Stimulated activated CD4-positive, alpha-beta T cell treated with anti-CD3 and anti-CD28 coated beads, Interleukin-1b, Interleukin-23, amount 100 ng/mL, for 4 hours (primary cell): ENCODE measurements around the gene IL24.

Experiments used
- DNase-seq, 2 donors: peaks; one replicate each; pipeline ENCODE4 v3.0.0-alpha.2; 2020; ENCODE audit warnings: low read depth in 2 of 2

IL24 gene

DNA sequence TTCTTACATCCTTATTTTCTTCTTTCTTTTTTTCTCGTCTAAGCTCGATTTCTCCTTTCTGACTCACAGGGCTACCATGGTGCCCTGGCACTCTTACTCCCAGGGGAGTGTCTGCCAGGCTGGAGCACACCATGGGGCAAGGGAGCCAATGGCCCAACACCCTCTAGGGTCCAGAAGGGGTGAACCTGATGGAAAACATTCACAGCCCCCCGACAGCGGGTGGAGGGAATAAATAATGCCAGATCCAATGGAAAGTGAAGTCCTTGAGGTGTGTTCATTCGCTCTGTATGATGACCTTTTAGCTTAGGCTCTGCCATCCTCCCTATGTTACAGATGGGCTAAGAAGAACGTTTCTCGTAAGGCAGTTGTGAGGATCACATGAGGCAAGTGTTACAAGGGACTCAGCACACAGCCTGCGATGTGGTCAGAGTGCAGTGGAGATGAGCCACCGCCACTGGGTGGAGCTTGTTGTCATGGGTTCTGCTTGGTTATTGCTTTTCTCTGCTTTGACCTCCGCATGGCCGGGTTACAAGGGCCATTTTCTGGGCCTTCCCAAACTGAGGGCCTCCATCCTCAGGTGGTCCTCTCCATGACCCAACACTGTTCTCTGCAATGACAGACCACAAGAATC, 28.0 kb downstream of the IL24 start:
- no peak for DNase-seq

DNA sequence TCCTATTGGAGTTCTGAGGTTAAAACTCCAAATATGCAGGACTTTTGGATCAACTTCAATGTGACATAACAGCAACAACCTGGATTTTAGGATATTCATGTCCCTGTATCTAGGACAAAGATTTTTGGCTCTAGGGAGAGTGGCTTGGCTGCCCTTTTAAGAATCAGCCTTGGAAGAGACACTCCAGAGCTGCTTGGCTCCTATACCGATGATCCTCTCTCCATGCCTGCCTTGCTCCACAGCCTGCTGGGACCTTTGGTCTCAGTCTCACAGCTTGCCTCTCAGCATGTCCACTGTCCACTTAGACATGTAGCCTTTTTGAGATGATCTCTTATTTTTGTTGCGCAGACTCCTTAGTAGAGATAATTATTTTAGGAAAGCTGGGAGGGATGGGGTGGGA, 29.0 kb downstream of the IL24 start:
- DNase-seq, result no peak

DNA sequence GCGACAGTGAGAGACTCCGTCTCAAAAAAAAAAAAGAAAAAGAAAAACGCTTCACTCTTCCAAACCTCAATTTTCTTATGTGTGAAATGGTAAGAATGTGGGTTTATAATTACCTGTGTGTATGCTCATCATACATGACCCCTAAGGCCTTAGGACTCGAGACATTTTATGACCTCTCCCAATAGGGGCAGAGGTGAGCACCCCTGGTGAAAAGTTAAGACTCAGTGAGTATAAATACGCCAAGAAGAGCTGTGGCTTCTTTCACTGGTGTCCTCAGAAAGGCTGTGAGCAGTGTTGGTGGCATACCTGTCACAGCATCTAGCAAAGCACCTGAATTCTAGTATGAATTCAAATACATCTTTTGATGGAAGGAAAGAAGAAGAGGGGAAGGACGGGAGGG, 32.3 kb downstream of the IL24 start:
- no peak for DNase-seq

DNA sequence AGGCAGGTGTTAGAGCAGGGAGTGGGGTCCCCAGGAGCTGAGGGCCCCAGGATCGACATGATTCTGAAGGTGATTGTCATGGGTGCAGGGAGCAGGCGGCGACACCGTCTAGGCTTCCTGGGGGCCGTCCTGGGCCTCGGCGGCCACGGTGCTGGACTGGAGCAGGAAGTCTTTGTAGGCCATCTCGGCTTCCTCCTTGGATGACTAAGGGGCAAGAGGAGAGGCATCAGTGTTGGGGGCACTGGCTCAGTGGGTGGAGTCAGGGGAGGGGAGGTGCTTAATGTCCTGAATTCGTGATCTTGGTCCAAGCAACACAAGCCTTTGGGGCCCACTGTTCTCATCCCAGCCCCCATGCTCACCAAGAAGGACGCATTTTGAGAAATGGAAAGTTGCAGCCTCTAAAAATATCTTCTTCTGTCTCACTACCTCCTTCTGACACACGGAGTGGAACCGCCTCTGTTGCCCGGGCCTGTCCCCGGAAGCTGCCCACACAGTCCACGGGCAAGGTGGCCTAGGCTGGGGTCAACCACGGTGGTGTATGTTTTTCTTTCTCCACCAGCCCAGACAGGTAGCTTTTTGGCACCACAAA, 33.1 kb downstream of the IL24 start:
- no peak for DNase-seq

DNA sequence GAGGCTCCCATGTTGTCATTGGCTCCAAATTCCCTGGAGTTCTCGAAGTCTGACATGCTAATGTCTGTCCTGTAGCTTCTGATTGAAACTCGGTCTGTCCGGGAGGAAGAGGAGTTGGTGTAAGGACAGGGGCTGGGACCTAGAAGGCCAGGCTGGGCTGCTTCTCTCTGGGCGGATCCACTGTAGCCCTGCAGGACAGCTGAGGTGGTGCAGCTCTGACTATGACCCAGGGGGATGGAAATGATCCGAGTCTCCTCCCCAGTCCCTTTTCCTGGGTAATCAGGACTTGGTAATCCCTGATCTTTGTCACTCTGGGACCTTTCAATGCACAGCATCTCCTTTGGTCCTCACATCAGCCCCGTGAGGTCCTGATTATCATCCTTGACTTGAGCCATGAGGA, 34.5 kb downstream of the IL24 start:
- DNase-seq, result no peak

DNA sequence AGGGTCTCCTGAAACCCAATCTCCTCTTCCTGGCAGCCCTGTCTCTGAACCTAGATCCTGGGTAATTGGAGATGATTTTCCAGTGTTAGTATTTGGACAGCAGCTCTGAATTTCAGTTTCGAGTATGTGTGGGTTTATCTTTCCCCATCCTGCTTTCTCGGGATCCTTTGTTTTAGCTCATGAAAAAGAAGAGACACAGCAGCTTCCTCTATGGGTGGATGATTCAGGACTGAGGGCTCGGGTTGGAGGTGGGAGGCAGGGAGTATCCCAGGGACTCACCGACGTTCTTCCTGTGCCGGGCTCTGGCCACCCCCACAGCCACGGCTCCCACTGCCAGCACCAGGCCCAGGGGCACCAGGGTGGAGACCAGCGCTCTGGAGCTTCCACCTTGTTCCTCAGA, 34.9 kb downstream of the IL24 start:
- DNase-seq, result no peak

DNA sequence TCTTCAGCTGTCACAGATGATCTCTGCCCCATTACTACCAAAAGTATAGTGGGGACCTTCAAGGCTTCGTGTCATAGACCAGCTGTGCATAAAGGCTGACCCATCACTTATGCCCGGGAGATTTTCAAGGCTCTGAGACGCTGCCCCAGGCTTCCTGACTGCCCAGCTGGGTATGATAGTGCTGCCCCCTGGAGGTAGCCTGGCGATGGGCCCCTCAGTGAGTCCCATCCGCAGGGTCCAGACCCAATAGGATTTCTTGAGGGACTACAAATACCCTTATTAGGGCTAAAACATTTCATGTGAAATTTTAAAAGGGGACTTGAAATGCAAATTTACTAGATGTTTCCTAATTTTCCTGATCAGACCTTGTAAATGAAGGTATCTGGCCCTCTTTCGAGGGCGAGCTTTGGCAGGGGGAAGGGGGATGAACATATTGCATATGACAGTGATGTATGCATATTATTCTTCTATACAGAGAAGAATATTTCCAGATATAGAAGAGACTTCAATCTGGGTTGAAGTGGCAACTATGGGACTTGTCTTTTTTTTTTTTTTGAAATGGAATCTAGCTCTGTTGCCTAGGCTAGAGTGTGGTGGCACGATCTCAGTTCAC, 36.2 kb downstream of the IL24 start:
- peak; percentile 66 to 72 for DNase-seq

DNA sequence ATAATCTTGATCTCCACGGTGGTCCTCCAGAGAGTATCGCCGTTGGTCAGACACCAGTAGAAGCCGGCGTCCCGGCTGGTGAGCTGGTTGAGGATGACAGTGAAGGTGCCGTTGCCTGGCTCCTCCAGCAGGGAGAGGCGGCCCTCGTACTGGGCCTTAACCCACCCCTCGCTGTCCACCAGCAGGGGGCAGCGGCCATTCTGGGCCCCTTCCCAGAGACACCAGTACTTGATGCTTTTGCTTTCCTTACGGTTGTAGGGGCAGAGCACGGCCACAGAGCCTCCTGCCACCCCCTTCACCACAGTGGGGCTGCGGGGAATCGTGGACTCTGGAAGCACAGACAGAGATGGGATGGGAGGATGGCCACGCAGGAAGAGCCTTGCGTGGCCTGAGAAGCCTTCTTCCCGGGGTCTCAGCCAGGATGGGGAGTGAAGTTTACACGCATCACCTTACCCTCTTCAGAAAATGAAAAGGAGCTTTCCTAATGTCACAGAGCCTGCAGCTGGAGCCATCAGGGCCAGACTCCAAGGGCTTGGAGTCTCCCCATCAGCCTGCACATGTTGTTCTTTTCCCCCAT, 38.3 kb downstream of the IL24 start:
- DNase-seq, result peak in 1 of 2 donors; percentile 36

DNA sequence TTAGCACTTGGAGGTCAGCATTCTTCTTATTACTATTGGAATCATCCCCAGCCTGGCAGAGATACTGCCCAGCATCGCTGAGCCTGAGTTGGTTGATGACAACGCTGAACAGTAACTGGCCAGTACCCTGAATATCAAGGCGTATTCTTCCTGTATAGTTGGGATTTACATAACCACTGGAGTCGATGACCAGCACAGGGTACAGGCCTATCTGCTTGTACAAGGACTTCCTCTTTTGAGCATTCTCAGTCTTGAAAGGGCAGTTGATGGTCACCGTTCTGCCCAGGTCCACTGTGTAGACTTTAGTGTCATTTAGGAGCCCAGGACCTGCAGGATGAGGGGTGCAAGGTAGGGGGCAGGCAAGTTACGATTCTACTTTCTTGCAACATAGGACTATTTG, 40.2 kb downstream of the IL24 start:
- DNase-seq, result no peak

DNA sequence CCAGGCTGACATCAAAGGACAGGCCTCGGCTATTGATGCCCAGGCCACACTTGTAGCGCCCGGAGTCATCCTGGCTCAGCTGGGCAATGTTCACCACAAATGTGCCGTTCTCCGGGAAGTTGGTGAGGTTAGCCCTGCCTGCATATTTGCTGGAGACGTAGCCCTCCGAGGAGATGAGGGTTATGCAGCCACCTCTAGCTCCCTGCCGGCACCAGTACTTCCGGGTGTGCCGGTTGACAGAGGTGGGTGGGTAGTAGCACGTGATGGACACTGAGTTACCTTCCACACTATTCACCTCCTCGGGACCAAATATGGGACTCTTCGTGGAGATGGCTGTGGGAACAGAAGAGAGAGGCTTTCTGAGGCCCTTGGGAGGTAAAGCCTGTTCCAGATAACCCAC, 41.9 kb downstream of the IL24 start:
- DNase-seq, result no peak

DNA sequence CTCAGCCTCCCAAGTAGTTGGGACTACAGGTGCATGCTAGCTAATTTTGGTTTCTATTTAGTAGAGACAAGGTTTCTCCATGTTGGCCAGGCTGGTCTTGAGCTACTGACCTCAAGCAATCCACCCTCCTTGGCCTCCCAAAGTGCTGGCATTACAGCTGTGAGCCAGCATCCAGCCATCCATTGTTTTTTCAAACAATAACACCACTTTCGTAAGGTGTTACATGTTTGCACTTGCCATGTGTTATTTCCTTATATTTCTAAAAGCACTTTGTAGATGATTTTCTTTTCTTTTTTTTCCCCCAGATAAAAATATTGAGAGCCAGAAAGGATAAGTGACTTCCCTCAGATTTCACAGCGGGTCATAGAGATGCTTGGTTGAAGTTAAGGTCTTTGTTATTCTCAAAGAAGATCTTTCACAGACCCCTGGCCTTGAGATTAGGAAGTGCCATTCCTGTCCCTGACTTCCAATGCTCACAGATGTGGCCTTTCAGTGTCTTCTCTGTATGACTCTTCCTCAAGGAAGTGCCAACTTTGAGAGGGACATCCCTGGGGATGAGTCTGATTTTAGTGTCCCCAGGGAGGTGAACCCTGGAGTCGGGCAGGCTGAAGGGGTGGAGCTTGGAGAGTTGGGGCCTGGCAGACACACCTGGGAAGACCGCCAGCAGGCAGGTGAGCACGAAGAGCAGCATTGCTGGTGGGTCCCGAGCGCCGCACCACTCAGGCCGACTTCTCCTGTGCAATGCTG, 42.8 kb downstream of the IL24 start:
- no peak for DNase-seq

DNA sequence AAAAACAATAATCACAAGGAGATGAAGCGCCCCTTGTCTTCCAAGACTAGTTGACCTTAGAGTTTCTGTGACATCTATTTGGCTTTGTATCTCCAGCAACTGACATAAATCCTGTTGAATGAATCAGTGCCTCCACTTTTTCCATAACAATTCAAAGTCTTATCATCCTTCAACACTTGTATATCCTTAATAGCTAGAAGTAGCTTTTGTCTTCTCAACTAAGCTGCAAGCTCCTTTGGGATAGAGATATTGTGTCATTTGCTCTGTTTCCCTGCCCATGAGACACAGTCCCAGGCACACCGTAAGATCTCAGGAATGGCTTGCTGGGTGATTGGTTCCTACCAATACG, 43.3 kb downstream of the IL24 start:
- DNase-seq, result no peak

DNA sequence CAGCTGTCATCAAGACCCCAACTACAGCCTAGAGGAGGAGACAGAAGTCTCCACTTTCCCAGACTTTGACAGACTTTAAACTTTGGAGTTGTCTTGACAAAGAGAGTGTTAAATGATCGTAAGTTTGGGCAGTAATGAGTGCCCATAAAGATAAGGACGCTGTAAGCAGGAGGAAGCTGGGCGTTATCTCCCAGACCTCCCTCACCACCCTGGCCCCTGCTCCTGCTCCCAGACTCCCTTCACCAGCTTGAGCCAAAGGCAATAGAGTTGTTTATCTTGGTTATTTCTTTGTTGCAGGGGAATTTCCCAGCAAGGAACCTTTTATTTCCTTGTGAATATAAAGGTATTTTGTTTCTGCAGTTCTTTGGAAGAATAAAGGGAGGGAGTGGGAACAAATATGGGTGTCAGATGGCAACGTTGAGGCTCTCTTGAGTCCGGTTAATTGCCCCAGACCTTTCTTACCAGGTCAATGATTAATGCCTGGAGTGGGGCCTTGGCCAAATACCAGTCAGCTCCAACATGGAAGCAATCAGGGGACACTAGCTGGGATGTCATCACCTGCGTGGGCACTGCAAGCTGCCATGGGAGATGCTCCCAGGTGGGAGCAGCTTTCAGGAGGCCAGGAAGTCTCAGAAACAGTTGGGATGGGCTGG, 44.6 kb downstream of the IL24 start:
- DNase-seq, result no peak

DNA sequence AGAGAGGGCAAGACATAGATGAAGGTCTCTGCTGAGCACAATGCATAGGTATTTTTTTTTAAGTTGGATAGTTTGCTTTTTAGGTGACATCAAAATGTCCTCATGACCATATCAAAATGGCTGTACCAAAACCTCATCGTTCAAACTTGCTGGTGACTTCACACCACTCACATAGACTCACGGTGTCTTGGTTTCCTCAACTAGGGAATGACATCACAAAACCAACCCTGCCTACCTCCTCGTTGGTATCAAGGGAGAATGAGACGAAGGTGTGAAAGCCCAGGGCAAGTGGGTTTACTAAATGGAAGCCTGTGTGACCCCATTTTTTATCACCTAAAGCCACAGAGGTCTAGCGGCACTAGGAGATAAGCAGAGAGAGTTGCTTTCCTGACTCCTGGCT, 47.5 kb downstream of the IL24 start:
- DNase-seq, result no peak

DNA sequence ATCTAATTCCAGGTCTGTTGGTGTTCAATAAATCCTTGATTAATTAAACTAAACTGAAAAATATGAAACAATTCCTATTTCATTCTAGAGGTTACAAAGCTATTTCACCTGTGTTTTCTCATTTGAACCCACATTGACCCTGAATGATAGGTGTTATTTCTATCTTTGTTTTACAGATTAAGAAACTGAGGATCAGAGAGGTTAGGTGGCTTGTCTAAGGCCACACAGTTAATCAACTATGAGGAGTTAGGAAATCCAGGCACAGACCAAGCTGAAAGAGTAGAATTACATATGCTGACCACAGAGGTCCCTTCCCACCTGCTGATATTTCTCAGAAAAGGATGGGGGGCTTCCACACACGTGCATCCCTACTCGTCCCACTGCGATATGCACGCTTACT, 48.5 kb downstream of the IL24 start:
- no peak for DNase-seq

DNA sequence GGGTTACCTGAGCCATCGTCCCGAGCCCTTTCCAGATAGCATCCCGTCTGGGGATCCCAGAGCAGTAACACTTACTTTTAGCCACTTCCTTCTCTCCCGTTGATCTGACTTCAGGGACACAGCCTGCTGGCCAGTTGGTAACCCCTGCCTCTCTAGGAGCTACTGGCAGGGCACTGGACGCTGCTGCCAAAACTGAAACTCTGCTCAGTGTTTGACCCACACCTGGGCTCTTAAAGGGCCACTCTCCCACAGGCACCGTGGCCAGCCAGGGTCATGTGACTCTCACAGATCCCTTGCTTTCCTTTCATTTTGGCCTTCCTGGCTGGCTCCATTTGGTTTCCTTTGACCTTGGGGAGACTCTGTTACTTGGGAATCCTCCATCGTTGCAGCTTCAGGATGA, 49.0 kb downstream of the IL24 start, which contains the start of gene PIGR:
Gene PIGR (minus strand): TSS at position 206 of the 400 bp plus-strand sequence. CDS start 5,935 bp downstream, outside the sequence.
- no peak for DNase-seq

DNA sequence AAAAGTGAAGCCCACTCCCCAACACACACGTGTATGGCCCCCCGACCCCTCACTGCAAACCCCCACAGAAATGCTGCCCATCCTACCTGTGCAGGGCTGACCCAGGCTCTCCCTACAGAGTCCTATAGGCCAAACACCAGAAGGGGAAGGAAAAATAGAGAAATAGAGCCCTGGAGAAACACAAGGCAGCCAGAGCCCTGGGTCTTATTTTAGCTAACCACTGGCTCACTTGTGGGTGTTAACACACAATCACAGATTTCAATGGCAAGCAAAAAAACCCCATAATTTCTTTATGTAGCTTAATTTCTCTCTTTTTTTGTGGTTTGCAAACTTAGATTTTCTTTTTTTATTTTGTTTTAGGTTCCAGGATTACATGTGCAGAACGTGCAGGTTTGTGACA, 50.0 kb downstream of the IL24 start:
- DNase-seq, result no peak

DNA sequence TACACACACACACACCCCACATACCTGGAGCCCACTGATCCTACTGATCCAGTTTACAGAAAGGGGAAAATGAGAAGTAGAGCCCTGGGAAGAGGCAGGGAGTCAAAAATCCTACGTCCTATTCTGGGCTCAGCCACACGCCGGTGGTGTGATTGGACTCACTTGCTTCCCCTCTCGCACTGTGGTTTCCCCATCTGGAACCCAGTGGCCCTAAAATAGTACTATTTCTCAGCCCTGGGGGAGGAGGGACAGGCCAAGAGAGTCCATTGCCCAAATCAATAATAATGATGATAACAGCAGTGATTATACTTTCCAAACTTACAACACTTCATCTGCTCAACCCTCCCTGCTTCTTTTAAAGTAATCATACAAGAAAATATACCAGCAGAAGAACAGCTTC, 52.0 kb downstream of the IL24 start:
- no peak for DNase-seq

DNA sequence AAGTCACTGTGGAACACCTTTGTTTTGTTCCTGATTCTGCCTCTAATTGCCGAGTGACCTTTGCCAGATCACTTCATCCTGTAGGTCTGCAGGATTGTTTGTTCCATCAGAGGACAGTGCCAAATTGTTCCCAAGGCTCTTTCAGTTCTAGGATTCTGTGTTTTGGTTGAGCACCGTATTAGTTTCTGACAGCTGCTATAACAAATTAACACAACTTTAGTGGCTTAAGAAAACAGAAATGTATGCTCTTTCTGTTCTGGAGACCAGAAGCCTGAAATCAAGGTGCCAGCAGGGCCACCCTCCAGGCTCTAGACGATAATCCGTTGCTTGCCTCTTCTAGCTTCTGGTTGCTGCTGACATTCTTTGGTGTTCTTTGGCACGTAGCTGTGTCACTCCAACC, 52.4 kb downstream of the IL24 start:
- no peak for DNase-seq

DNA sequence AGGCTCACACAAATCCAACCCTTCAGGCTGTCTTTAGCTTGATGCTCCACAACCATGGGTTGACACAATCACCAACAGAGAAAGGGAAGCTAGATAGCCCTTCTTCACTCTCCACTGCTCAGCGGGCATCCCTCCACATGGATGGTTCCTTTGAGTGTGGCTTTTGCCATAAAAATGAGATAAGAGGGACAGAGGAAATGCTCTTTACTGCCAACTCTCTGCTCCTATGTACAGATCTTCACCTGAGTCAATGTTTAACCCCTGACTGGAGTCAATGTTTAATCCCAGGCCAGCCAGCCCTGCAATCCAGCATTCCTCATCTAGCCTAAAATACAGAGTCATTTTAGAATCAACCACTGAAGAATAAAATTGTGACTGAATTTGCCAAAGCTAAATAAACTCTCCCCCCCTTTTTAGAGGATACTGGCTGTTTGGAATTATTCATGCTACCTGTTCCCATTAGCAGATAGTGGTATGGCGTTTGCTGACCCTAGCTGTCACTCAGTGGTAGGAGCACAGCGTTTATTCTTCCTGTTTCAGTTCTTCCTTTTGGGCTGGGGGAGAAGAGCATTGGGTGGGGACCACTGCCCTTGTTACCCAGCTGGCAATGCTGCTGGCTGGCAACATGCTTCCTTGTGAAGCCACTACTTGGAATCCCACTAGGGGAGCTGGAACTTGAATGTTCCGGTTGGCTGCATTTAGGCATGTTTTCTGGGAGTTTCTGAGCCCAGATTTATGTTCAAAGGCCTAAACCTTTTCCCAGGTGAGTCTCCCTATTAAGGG, 54.3 kb downstream of the IL24 start:
- no peak for DNase-seq

DNA sequence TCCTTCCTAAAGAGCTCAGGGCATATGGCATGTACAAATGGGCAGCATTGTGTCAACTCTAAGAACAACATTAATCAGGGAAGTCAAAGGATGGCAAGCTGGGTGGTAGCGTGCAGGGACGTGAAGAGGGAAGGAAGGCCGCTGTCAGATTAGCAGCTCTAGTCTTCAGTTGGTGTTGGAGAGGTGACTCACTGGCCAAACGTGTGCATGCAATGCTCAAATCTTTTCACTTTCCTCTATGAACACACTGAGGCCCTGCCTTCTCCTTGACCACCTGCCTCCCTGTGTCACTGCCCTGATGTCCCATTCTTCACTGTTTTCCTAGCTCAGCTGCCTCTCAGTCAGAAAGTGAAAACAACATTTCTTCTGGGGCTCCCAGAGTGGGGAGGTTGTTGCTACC, 54.9 kb downstream of the IL24 start:
- no peak for DNase-seq
